ENCODE measurements around the gene INPP5K. TPM values are rescaled to one million over a fixed set of nuclear protein-coding genes. Genes with fewer than 3 reads are reported as not detected.

INPP5K gene
- total RNA-seq, 1 experiment from 2014 or later, result 41.9 TPM

- Histone ChIP-seq H2AFZ (no peak overlapping the region), H3K9me3 (ENCODE audit: insufficient read depth, low read depth) (no peaks in the 10 kb centered on the region), H3K27me3 (ENCODE audit: insufficient read depth, low read depth) (no peaks in the 10 kb centered on the region), H3K4me1 (replicated peaks; ENCODE audit: insufficient read depth) (no peaks in the 10 kb centered on the region), H3K36me3 (ENCODE audit: low read depth) (peaks cover 12% of the 10 kb centered on the region), H3F3A (ENCODE audit: insufficient read depth, low read depth) (peaks cover 4% of the 10 kb centered on the region; the same call in 1 of the 2 replicates), H3K9me2 (ENCODE audit: insufficient read depth) (no peaks in the 10 kb centered on the region), H3K27ac (no peak overlapping the region), H4K20me1 (ENCODE audit: insufficient read depth) (no peaks in the 10 kb centered on the region), H3K4me2 (no peak overlapping the region), H3K79me2 (ENCODE audit: low read depth) (no peaks in the 10 kb centered on the region), H3K4me3 (no peak overlapping the region)
- TF ChIP-seq EZH2 (IDR thresholded peaks at IDR 0.05; ENCODE audit: low read depth) (no peak), CTCF (conservative IDR thresholded peaks at IDR 0.05) (no peak)
- POLR2A ChIA-PET (ENCODE audit: unreplicated experiment), result no interaction called here
- BruUV-seq (replicated peaks), result no TSS peak
- CTCF ChIA-PET, result interaction anchor here (0.7 kb wide), 1 partner anchor 45 kb away, joined by 5 read pairs; no protein-coding TSS in a partner anchor
- DNase-seq, result no peak
- intact Hi-C loops (cut with micrococcal nuclease; ENCODE audit: unreplicated experiment), result no loop called here
These were observed 46.2 kb downstream of the INPP5K start for GRCh38 chr17:1470071-1470754.

- CTCF ChIA-PET, result no interaction called here
- Histone ChIP-seq H3K27me3 (ENCODE audit: insufficient read depth, low read depth) (no peaks in the 10 kb centered on the region), H3K79me2 (ENCODE audit: low read depth) (no peaks in the 10 kb centered on the region), H3K9me2 (ENCODE audit: insufficient read depth) (no peaks in the 10 kb centered on the region), H3F3A (ENCODE audit: insufficient read depth, low read depth) (peaks cover 9% of the 10 kb centered on the region; the same call in 1 of the 2 replicates), H3K4me3 (no peak overlapping the region), H3K9me3 (ENCODE audit: insufficient read depth, low read depth) (no peaks in the 10 kb centered on the region), H4K20me1 (ENCODE audit: insufficient read depth) (no peaks in the 10 kb centered on the region), H3K4me1 (replicated peaks; ENCODE audit: insufficient read depth) (no peaks in the 10 kb centered on the region), H2AFZ (no peak overlapping the region), H3K27ac (no peak overlapping the region), H3K36me3 (ENCODE audit: low read depth) (peaks cover 12% of the 10 kb centered on the region), H3K4me2 (no peak overlapping the region)
- DNase-seq, result no peak
- BruUV-seq (replicated peaks), result no TSS peak
- POLR2A ChIA-PET (ENCODE audit: unreplicated experiment), result no interaction called here
- TF ChIP-seq EZH2 (IDR thresholded peaks at IDR 0.05; ENCODE audit: low read depth), result no peak
- TF ChIP-seq CTCF (conservative IDR thresholded peaks at IDR 0.05), result no peak
- intact Hi-C loops (cut with micrococcal nuclease; ENCODE audit: unreplicated experiment), result no loop called here
These were observed 47.1 kb downstream of the INPP5K start for GRCh38 chr17:1469231-1469852.

- Histone ChIP-seq H3K4me3 (no peak overlapping the region), H3F3A (ENCODE audit: insufficient read depth, low read depth) (peaks cover 17% of the 10 kb centered on the region; the same call in 1 of the 2 replicates), H3K36me3 (ENCODE audit: low read depth) (peaks cover 12% of the 10 kb centered on the region), H3K4me1 (replicated peaks; ENCODE audit: insufficient read depth) (no peaks in the 10 kb centered on the region), H3K27me3 (ENCODE audit: insufficient read depth, low read depth) (no peaks in the 10 kb centered on the region), H3K9me3 (ENCODE audit: insufficient read depth, low read depth) (no peaks in the 10 kb centered on the region), H3K79me2 (ENCODE audit: low read depth) (no peaks in the 10 kb centered on the region), H4K20me1 (ENCODE audit: insufficient read depth) (no peaks in the 10 kb centered on the region), H3K27ac (no peak overlapping the region), H3K9me2 (ENCODE audit: insufficient read depth) (no peaks in the 10 kb centered on the region), H3K4me2 (no peak overlapping the region), H2AFZ (no peak overlapping the region)
- CTCF ChIA-PET, result no interaction called here
- no peak for DNase-seq
- TF ChIP-seq CTCF (conservative IDR thresholded peaks at IDR 0.05) (no peak), EZH2 (IDR thresholded peaks at IDR 0.05; ENCODE audit: low read depth) (no peak)
- POLR2A ChIA-PET (ENCODE audit: unreplicated experiment), result no interaction called here
- intact Hi-C loops (cut with micrococcal nuclease; ENCODE audit: unreplicated experiment), result no loop called here
- no TSS peak for BruUV-seq (replicated peaks)
These were observed 48.4 kb downstream of the INPP5K start for GRCh38 chr17:1467898-1468492.

Measured in PC-9 (cell line).